ENCODE results near the gene TIGD1.

GRCh38 chr2:232580648-232580981 lies 30.3 kb upstream of the TIGD1 start:
- TF ChIP-seq CTCF (IDR thresholded peaks at IDR 0.05) (no peak), EZH2 (IDR thresholded peaks at IDR 0.05) (no peak)
